ENCODE data around the gene WNT2.

Gene WNT2

DNA sequence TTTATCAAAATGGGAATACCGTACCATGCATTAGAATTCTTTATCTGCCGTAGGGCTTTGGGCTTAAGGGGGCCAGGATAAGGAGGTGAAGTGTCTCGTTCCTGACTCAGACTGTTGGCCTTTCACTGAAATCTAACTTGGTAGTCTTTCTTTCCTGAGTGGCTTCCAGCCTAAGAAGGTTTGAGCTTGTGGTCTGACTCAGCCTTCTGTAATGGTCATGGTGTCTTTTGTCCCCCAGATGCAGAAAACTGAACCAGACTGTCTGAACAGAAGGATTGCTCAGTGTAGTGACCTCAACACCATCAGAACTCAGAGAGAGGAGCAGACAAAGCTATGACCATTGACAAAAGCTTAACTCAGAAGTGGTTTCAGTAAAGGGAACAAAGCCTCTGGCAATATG, 39.5 kb downstream of the WNT2 start:
- no peaks in the 10 kb centered on the region for H3K4me1 ChIP-seq (ENCODE audit: insufficient read depth, insufficient read length)
- no peaks in the 10 kb centered on the region for H3K27me3 ChIP-seq (ENCODE audit: insufficient read depth, insufficient read length)
- no peak overlapping the region for H3K4me3 ChIP-seq (ENCODE audit: insufficient read length, low read depth)
- no peak overlapping the region for H3K9ac ChIP-seq (ENCODE audit: insufficient read length, low read depth)
- no peak for TF ChIP-seq ZNF274 (IDR thresholded peaks at IDR 0.05; ENCODE audit: low read depth, low read length)
- no peak for TF ChIP-seq YY1 (IDR thresholded peaks at IDR 0.05; ENCODE audit: insufficient read depth, insufficient read length)
- TF ChIP-seq SUZ12 (IDR thresholded peaks at IDR 0.05; ENCODE audit: extremely low read depth, insufficient read depth, insufficient read length): no peak
- no peaks in the 10 kb centered on the region for H3K9me3 ChIP-seq (ENCODE audit: insufficient read depth, low read length)
- DNase-seq (ENCODE audit: low read depth, low spot score): no peak
- no peaks in the 10 kb centered on the region for H3K36me3 ChIP-seq (ENCODE audit: insufficient read depth, insufficient read length, low read length)

DNA sequence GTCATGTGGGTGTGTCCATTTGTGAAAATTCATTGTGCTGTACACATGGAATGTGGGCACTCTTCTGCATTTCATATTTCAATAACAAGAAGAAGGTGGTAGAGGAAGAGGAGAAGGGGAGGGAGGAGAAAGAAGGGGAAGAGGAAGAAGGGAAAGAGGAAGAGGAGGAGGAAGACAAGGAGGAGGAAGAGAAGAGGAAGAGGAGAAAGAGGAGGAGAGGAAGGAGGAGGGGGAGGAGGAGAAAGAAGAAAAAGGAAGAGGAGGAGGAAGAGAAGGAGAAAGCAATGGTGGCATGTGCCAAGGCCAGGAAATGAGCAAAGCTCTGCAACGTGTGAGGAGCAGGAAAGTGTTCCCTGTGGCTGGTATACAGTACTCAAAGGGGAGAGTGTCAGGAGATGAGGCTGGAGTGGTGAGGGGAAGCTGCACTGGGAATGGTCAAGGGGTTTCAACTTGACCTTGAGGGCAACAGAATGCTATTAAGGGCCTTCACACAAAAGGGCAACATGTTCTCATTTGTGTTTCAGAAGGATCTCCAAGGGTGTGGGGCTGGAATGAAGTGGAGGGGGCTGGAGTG, 40.5 kb downstream of the WNT2 start:
- H3K27me3 ChIP-seq (ENCODE audit: insufficient read depth, insufficient read length): no peaks in the 10 kb centered on the region
- H3K9ac ChIP-seq (ENCODE audit: insufficient read length, low read depth): no peak overlapping the region
- no peak overlapping the region for H3K4me3 ChIP-seq (ENCODE audit: insufficient read length, low read depth)
- H3K36me3 ChIP-seq (ENCODE audit: insufficient read depth, insufficient read length, low read length): no peaks in the 10 kb centered on the region
- DNase-seq (ENCODE audit: low read depth, low spot score): no peak
- TF ChIP-seq YY1 (IDR thresholded peaks at IDR 0.05; ENCODE audit: insufficient read depth, insufficient read length) (no peak), ZNF274 (IDR thresholded peaks at IDR 0.05; ENCODE audit: low read depth, low read length) (no peak), SUZ12 (IDR thresholded peaks at IDR 0.05; ENCODE audit: extremely low read depth, insufficient read depth, insufficient read length) (no peak)
- no peaks in the 10 kb centered on the region for H3K9me3 ChIP-seq (ENCODE audit: insufficient read depth, low read length)
- no peaks in the 10 kb centered on the region for H3K4me1 ChIP-seq (ENCODE audit: insufficient read depth, insufficient read length)

DNA sequence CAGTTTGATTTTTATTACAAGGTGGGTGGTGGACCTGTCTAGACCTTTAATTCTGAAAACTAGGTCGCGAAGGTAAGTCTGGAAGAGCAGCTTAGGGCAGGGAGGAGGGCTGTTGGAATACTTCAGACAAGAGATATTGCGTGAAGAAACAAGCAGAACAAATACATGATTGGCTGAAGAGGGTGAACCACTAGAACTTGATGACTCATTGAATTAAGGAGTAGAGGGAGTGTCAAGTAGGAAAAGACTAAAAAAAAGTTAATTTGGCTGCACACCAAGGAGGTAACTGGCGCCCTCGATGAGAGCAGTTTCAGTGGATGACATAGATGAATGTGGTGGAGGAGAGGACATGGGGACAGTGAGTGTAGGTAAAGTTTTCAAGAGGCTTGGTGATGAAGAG, 41.3 kb downstream of the WNT2 start:
- H3K27me3 ChIP-seq (ENCODE audit: insufficient read depth, insufficient read length): no peaks in the 10 kb centered on the region
- no peak overlapping the region for H3K9ac ChIP-seq (ENCODE audit: insufficient read length, low read depth)
- H3K9me3 ChIP-seq (ENCODE audit: insufficient read depth, low read length): no peaks in the 10 kb centered on the region
- no peaks in the 10 kb centered on the region for H3K36me3 ChIP-seq (ENCODE audit: insufficient read depth, insufficient read length, low read length)
- TF ChIP-seq SUZ12 (IDR thresholded peaks at IDR 0.05; ENCODE audit: extremely low read depth, insufficient read depth, insufficient read length) (no peak), ZNF274 (IDR thresholded peaks at IDR 0.05; ENCODE audit: low read depth, low read length) (no peak)
- no peaks in the 10 kb centered on the region for H3K4me1 ChIP-seq (ENCODE audit: insufficient read depth, insufficient read length)
- H3K4me3 ChIP-seq (ENCODE audit: insufficient read length, low read depth): no peak overlapping the region
- DNase-seq (ENCODE audit: low read depth, low spot score): no peak

DNA sequence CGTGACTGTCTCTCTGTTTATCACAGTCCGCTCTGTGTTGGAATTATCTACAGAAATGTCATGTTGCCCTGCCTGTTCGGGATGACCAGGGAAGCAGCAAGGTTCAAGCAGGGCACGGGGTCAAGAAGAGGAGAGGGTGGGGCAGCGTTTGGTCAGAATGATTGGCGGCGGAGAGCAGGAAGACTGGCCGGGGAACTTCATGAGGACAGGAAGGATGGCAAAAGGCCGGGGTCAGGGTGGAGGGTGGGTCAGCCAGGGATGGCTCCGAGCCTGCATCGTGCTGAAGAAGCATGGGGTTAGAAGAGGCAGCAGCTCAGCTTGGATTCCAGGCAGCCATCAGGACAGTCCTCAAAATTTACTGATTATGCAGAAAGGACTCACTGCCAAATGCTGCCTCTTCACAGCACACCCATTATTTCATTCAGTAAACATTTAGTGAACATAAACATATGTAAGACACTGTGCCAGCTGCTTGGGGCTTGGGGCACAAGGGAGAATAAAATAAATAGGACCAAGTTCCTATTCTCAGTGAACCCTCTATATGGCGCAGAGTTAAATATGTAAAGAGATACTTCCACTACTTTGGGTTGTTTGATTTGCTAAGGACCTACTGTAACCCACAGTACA, 42.8 kb downstream of the WNT2 start:
- H3K4me3 ChIP-seq (ENCODE audit: insufficient read length, low read depth): no peak overlapping the region
- H3K9ac ChIP-seq (ENCODE audit: insufficient read length, low read depth): no peak overlapping the region
- no peaks in the 10 kb centered on the region for H3K27me3 ChIP-seq (ENCODE audit: insufficient read depth, insufficient read length)
- no peak for DNase-seq (ENCODE audit: low read depth, low spot score)
- no peaks in the 10 kb centered on the region for H3K9me3 ChIP-seq (ENCODE audit: insufficient read depth, low read length)
- H3K4me1 ChIP-seq (ENCODE audit: insufficient read depth, insufficient read length): no peaks in the 10 kb centered on the region
- no peaks in the 10 kb centered on the region for H3K36me3 ChIP-seq (ENCODE audit: insufficient read depth, insufficient read length, low read length)
- TF ChIP-seq ZNF274 (IDR thresholded peaks at IDR 0.05; ENCODE audit: low read depth, low read length) (no peak), YY1 (IDR thresholded peaks at IDR 0.05; ENCODE audit: insufficient read depth, insufficient read length) (no peak), SUZ12 (IDR thresholded peaks at IDR 0.05; ENCODE audit: extremely low read depth, insufficient read depth, insufficient read length) (no peak)

DNA sequence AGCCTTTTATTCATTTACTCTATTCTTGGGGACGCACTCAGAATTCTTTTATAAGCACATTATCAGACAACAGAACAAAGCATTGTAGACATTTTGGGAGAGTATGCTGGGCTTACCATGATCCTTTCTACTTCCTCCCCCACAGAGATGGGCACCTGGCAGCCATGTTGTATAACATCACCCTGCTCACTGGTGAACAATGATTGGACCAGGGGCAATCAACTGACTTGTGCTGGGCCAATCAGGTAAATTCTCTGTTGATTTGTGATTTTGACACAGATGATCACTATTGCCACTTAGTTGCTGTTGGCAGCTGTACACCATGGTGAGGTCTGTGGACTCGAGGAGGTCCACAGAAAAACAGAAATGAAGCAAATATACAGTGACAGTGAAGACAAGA, 43.7 kb downstream of the WNT2 start:
- Histone ChIP-seq H3K36me3 (ENCODE audit: insufficient read depth, insufficient read length, low read length) (no peaks in the 10 kb centered on the region), H3K27me3 (ENCODE audit: insufficient read depth, insufficient read length) (no peaks in the 10 kb centered on the region), H3K9ac (ENCODE audit: insufficient read length, low read depth) (no peak overlapping the region), H3K9me3 (ENCODE audit: insufficient read depth, low read length) (no peaks in the 10 kb centered on the region), H3K4me3 (ENCODE audit: insufficient read length, low read depth) (no peak overlapping the region), H3K4me1 (ENCODE audit: insufficient read depth, insufficient read length) (no peaks in the 10 kb centered on the region)
- DNase-seq (ENCODE audit: low read depth, low spot score): no peak
- TF ChIP-seq SUZ12 (IDR thresholded peaks at IDR 0.05; ENCODE audit: extremely low read depth, insufficient read depth, insufficient read length) (no peak), YY1 (IDR thresholded peaks at IDR 0.05; ENCODE audit: insufficient read depth, insufficient read length) (no peak), ZNF274 (IDR thresholded peaks at IDR 0.05; ENCODE audit: low read depth, low read length) (no peak)

DNA sequence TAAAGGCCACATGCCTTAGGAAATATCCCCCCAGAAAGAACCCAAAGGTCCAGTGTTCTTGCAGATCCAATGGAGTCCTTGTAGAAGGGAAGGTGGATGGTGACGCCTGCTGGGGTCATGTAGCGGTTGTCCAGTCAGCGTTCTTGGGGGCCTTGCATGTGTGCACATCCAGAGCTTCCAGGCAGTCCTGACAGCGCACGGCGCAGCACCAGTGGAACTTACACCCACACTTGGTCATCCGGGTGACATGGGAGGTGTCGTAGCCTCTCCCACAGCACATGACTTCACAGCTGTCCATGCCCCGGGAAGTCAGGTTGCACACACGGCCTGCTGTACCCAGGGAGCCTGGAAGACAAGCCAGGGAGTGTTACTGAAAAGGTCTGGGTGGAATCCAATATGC, 44.8 kb downstream of the WNT2 start:
- Histone ChIP-seq H3K4me1 (ENCODE audit: insufficient read depth, insufficient read length) (no peaks in the 10 kb centered on the region), H3K9ac (ENCODE audit: insufficient read length, low read depth) (no peak overlapping the region)
- TF ChIP-seq SUZ12 (IDR thresholded peaks at IDR 0.05; ENCODE audit: extremely low read depth, insufficient read depth, insufficient read length): no peak
- no peak for TF ChIP-seq YY1 (IDR thresholded peaks at IDR 0.05; ENCODE audit: insufficient read depth, insufficient read length)
- TF ChIP-seq ZNF274 (IDR thresholded peaks at IDR 0.05; ENCODE audit: low read depth, low read length): no peak

DNA sequence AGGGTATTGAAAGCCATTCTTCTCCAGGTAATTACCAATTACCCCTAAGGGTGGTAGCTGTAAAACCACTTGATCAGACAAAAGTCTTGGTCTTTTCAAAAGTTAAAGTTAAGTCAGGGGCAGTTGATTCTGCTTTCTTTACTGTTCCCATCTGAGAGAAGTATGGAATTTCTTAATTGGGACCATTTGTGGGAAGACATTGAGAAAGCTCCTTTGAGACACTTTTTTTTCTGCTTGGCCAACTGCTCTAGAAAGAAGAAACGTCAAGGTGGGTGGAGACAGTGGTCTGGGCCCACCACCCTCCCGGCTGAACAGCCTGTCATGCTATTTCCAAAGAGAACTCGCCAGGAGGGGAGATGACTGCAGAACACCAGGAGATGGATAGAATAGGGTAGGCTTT, 45.3 kb downstream of the WNT2 start:
- TF ChIP-seq SUZ12 (IDR thresholded peaks at IDR 0.05; ENCODE audit: extremely low read depth, insufficient read depth, insufficient read length) (no peak), YY1 (IDR thresholded peaks at IDR 0.05; ENCODE audit: insufficient read depth, insufficient read length) (no peak), ZNF274 (IDR thresholded peaks at IDR 0.05; ENCODE audit: low read depth, low read length) (no peak)
- Histone ChIP-seq H3K4me1 (ENCODE audit: insufficient read depth, insufficient read length) (no peaks in the 10 kb centered on the region), H3K9ac (ENCODE audit: insufficient read length, low read depth) (no peak overlapping the region), H3K9me3 (ENCODE audit: insufficient read depth, low read length) (no peaks in the 10 kb centered on the region), H3K27me3 (ENCODE audit: insufficient read depth, insufficient read length) (no peaks in the 10 kb centered on the region), H3K4me3 (ENCODE audit: insufficient read length, low read depth) (no peak overlapping the region), H3K36me3 (ENCODE audit: insufficient read depth, insufficient read length, low read length) (no peaks in the 10 kb centered on the region)
- no peak for DNase-seq (ENCODE audit: low read depth, low spot score)

More for the DNA sequence above, 44.8 kb downstream of the WNT2 start:
- DNase-seq (ENCODE audit: low read depth, low spot score): no peak
- H3K36me3 ChIP-seq (ENCODE audit: insufficient read depth, insufficient read length, low read length): no peaks in the 10 kb centered on the region
- no peaks in the 10 kb centered on the region for H3K9me3 ChIP-seq (ENCODE audit: insufficient read depth, low read length)
- H3K4me3 ChIP-seq (ENCODE audit: insufficient read length, low read depth): no peak overlapping the region
- H3K27me3 ChIP-seq (ENCODE audit: insufficient read depth, insufficient read length): no peaks in the 10 kb centered on the region
